HG02678 (cell line): ENCODE results near the gene HLX.
A peak's percentile ranks its signal among the peaks of the same experiment; 100 is the strongest.

Experiments
- ATAC-seq: cut with Tn5 transposase; IDR thresholded peaks from one replicate; pipeline ENCODE4 v1.9.1; 2021; ENCODE audit warnings: mild to moderate bottlenecking, moderate library complexity; ENCODE audit not compliant: unreplicated experiment

HLX gene, protein sequence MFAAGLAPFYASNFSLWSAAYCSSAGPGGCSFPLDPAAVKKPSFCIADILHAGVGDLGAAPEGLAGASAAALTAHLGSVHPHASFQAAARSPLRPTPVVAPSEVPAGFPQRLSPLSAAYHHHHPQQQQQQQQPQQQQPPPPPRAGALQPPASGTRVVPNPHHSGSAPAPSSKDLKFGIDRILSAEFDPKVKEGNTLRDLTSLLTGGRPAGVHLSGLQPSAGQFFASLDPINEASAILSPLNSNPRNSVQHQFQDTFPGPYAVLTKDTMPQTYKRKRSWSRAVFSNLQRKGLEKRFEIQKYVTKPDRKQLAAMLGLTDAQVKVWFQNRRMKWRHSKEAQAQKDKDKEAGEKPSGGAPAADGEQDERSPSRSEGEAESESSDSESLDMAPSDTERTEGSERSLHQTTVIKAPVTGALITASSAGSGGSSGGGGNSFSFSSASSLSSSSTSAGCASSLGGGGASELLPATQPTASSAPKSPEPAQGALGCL

GRCh38 chr1:220879076-220879508 lies at the start of gene HLX:
HLX (plus strand) TSS chr1:220879443; CDS start chr1:220879858, 415 bp downstream.
- peak; percentile 60 for ATAC-seq

- no peak for ATAC-seq
These were observed 45.8 kb upstream of the HLX start for GRCh38 chr1:220833436-220833835.

DNA sequence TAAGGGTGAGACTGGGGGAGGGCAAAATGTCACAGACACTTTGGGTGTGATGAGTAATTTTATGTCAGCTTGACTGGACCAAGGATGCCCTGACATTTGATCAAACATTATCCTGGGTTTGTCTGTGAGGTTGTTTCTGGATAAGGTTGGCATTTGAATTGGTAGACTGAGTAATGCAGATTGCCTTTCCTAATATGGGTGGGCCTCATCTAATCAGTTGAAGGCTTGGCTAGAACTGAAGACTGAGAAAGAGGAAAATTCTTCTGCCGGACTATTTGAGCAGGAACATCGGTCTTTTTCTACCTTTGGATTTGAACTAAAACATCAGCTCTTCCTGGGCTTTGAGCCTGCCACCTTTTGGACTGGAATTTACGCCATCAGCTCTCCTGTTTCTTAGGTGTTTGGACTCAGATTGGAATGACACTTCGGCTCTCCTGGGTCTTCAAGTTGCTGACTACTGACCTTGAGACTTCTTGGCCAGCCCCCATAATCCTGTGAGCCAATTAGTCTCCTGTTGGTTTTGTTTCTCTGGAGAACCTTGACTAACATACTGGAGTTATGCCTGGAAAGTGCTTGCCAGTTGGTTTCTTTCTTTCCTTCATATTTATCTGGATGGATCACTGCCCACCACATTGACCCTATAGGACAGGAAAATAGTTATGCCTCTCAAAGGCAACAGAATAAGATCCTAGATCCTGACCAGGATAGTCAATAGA lies 44.9 kb upstream of the HLX start:
- ATAC-seq: no peak

GRCh38 chr1:220838578-220838977 lies 40.7 kb upstream of the HLX start:
- ATAC-seq: no peak

DNA sequence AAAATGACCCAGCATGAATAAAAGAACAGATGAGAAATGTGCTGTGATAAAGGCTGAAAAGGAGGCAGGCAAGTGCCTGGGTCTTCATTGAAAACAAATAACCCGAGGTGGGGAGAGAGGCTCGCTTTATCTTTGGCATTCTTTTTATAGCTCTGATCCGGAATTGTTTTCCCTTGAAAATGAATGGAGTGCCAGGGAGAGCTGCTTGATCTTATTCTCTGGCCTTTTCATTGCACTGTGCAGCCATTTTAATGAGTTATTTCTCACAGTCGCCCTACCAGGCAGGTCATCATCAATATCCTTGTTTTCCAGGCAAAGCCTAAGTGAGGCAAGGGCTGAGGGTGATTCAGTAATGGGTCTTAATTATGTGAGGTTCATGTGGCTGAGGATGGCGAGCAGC lies 39.8 kb upstream of the HLX start:
- ATAC-seq: no peak

DNA sequence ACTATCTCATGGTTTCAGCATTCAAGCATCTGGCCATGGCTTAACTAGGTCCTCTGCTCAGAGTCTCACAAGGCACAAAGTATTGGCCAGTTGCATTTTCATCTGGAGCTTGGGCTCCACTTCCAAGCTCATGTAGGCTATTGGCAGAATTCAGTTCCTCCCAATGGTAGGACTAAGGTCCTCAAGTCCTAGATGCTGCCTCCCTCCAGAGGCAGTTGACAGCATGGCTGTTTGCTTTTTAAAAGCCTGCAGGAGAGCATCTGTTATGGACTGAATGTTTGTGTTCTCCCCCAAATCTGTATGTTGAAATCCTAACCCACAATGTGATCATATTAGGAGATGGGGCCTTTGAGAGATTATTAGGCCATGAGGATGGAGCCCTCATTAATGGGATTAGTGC lies 38.0 kb upstream of the HLX start:
- ATAC-seq: no peak

- ATAC-seq: no peak
These were observed 35.7 kb upstream of the HLX start for GRCh38 chr1:220843481-220844011.

DNA sequence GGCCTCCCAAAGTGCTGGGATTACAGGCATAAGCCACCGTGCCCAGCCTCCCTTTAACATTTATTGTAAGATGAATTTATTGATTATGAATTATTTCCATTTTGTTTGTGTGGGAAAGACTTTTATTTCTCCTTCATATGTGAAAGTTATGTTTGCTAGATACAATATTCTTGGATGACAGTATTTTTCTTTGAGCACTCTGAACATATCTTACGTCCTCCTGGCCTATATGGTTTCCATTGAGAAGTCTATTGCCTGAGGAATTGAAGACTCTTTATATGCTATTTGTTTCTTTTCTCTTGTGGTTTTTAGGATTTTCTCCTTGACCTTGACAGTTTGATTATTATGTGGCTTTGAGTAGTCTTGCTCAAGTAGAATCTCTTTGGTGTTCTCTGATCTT lies 26.8 kb upstream of the HLX start:
- ATAC-seq: no peak

GRCh38 chr1:220872296-220872695 lies 6.9 kb upstream of the HLX start:
- ATAC-seq: no peak

DNA sequence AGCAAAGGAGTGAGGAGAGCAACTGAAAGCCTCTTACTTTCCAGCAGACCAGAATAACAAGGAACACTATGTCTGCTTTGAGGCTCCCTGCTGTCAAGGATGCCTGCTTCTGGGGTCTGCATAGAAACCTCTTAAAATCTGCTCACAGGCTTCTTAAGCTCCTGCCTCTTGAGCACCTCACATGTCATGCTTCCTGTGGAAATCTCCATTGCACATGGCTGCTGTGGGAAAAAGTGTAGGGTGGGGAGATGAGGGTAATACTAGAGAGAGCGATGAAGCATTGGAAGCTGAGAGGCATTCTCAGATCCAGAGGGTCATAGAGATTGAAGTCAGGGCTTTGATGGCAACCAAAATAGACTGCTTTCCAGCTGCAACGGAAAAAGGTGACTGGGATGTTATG lies 6.2 kb upstream of the HLX start:
- no peak for ATAC-seq

- ATAC-seq: no peak
These were observed 5.2 kb upstream of the HLX start for GRCh38 chr1:220873868-220874655.

DNA sequence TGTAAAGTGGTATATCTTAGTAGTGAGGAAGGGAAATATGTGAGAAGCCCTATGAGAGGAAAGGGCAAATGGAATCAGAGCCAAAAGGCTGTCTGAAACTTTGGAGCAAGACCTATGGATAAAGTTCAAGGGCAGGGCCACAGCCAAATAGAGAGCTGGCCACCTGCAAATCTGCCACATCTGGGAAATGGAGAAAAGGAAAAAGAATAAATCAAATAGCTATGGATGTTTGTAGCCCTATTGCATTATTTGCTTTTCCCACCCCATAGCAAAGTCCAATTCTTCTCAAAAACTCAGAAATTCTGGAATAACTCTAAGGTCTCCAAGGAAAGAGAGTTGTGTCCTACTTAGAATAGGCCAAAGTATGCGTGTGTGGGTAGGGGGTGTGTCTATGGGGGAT lies 4.0 kb upstream of the HLX start:
- ATAC-seq: no peak

- no peak for ATAC-seq
These were observed 2.5 kb upstream of the HLX start for GRCh38 chr1:220876511-220877376.

DNA sequence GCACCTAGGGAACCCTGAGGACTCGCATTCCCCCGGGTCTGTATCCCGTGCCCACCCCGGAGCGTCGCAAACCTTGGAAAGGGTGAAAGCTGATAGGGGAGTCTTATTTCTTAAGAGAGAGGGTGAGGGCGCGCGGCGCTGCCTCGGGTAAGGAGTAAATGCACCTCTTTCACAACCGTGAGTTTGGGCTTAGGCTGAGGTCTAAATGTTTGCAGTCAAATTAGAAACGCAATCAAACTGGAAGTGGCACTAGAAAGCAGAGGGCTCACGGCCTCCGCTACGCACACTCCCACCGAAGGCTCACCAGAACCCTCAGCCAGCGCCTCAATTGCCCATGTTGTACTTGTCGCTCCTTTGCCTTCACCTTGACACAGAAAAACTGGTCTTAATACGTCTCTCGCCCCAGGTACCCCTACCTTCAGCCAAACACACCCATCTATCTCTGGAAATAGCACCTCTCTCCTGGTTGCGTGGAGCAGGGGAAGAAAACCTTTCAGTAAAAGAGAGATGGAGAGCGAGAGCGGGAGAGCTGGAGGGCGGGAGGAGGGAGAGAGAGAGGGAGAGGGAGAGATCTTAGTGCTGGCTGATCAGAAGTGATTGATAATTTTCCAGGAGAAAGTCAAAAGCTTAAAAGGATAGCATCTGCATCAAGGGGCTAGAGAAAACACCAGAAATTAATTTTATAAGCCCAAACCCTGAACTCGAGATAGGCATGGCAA lies 1.7 kb upstream of the HLX start:
- no peak for ATAC-seq

- ATAC-seq: peak; percentile 3
These were observed 810 bp upstream of the HLX start for GRCh38 chr1:220878191-220879075.

DNA sequence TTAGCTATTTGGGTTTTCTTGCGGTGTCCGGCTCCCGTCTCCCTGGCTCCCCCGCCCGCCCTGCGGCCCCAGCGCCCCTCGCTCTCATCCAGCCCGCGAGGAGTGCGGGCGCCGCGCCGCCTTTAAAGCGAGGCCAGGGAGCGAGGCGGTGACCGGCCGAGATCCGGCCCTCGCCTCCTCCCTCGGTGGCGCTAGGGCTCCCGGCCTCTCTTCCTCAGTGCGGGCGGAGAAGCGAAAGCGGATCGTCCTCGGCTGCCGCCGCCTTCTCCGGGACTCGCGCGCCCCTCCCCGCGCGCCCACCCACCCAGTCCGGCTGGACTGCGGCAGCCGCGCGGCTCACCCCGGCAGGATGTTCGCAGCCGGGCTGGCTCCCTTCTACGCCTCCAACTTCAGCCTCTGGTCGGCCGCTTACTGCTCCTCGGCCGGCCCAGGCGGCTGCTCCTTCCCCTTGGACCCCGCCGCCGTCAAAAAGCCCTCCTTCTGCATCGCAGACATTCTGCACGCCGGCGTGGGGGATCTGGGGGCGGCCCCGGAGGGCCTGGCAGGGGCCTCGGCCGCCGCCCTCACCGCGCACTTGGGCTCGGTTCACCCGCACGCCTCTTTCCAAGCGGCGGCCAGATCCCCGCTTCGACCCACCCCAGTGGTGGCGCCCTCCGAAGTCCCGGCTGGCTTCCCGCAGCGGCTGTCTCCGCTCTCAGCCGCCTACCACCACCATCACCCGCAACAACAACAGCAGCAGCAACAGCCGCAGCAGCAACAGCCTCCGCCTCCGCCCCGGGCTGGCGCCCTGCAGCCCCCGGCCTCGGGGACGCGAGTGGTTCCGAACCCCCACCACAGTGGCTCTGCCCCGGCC lies 492 bp downstream of the HLX start:
- peak; percentile 41 for ATAC-seq

DNA sequence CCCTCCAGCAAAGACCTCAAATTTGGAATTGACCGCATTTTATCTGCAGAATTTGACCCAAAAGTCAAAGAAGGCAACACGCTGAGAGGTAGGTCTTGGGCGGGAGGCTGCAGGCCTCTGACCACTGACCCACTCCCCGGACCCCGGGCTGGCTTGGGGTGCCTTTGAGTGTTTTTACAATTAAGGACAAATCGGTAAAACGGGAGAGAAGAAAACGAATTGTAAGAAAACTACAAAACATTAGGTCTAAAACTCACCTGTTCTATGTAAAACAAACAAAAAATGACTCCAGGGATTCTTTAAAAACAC lies 1.1 kb downstream of the HLX start:
- no peak for ATAC-seq
